Breast epithelium (tissue), 4 donors: ENCODE measurements around the gene SKIC3. TPM values are rescaled to one million over a fixed set of nuclear protein-coding genes. Genes with fewer than 3 reads are reported as not detected.

Experiments
- DNase-seq, 2 donors: peaks; one replicate each; pipeline ENCODE4 v3.0.0-alpha.2; 2019; ENCODE audit warnings: low spot score in 2 of 2
- H3K27ac ChIP-seq, 2 donors: fragments of 200-600 bp; sonication (generic) in 1 of 2; one replicate each; pipeline ENCODE4 v1.5.1; 2016 to 2019; ENCODE audit warnings: mild to moderate bottlenecking in 1 of 2
- H3K27me3 ChIP-seq, 2 donors: fragments of 200-600 bp; sonication (generic) in 1 of 2; one replicate each; pipeline versions ENCODE4 v1.5.1 to v1.6.0; 2017 to 2019; ENCODE audit warnings: control low read depth in 1 of 2, mild to moderate bottlenecking in 1 of 2
- H3K36me3 ChIP-seq: fragments of 200-600 bp; one replicate; pipeline ENCODE4 v1.5.1; 2019
- H3K4me1 ChIP-seq, 2 donors: fragments of 200-600 bp; sonication (generic); one replicate each; pipeline ENCODE4 v1.5.1; 2016 to 2019; ENCODE audit warnings: control low read depth in 1 of 2
- H3K4me3 ChIP-seq, 3 donors: fragments of 200-600 bp; sonication (generic); 1 replicate in 2 of 3; 2 replicates in 1 of 3; pipeline ENCODE4 v1.5.1; 2016 to 2019; ENCODE audit warnings: mild to moderate bottlenecking in 3 of 3, moderate library complexity in 2 of 3
- H3K9me3 ChIP-seq, 2 donors: fragments of 200-600 bp; sonication (generic) in 1 of 2; one replicate each; pipeline ENCODE4 v1.5.1; 2016 to 2019; ENCODE audit warnings: control low read depth in 1 of 2
- CTCF ChIP-seq, 3 donors: fragments of 450-650 bp; IDR thresholded peaks; one replicate each; pipeline ENCODE4 v1.5.1; 2016 to 2017; ENCODE audit warnings: antibody characterized with exemption in 3 of 3, mild to moderate bottlenecking in 3 of 3, moderate library complexity in 3 of 3
- POLR2A ChIP-seq: fragments of 450-650 bp; IDR thresholded peaks from one replicate; pipeline ENCODE4 v1.6.1; 2016; ENCODE audit warnings: antibody characterized with exemption, mild to moderate bottlenecking, moderate library complexity
- POLR2AphosphoS5 ChIP-seq, 3 donors: sonication (generic); formaldehyde crosslinking; IDR thresholded peaks; one replicate each; pipeline ENCODE4 v1.6.1; 2017; ENCODE audit warnings: antibody characterized with exemption in 3 of 3
- intact Hi-C: fragments of 100-400 bp; cut with DNase I; formaldehyde crosslinking; loops from one replicate; pipeline ENCODE4 v1.15.1; 2023; ENCODE audit warnings: low total_unique reads
- total RNA-seq, 3 donors: library from RNA; depleted of rRNA; stranded (reverse); fragments of >200 nt; gene quantifications; one replicate each; pipeline ENCODE4 v1.1.0, GENCODE V29; 2016

SKIC3 gene
- total RNA-seq, 3 donors from 2014 or later, result 78.6 to 119 (median 104) TPM

- intact Hi-C loops, result no loop called here
- no peaks in the 10 kb centered on the region for H3K36me3 ChIP-seq
- H3K4me3 ChIP-seq, result peak overlapping the region; percentile 81 to 87 (median 85)
- H3K27ac ChIP-seq, result peak overlapping the region; percentile 85 to 88
- no peak for DNase-seq
- TF ChIP-seq POLR2AphosphoS5 (IDR thresholded peaks at IDR 0.05) (no peak), CTCF (IDR thresholded peaks at IDR 0.05) (no peak), POLR2A (no peak)
- peaks cover 0 to 10% of the 10 kb centered on the region in 2 donors for H3K4me1 ChIP-seq
- H3K9me3 ChIP-seq, result no peaks in the 10 kb centered on the region
- H3K27me3 ChIP-seq, result no peaks in the 10 kb centered on the region
These were observed 488 bp downstream of the SKIC3 start for GRCh38 chr5:95554331-95554646.

- TF ChIP-seq POLR2AphosphoS5 (IDR thresholded peaks at IDR 0.05), result no peak
- no peak for TF ChIP-seq POLR2A
- no peak for TF ChIP-seq CTCF (IDR thresholded peaks at IDR 0.05)
- no peak for DNase-seq
- intact Hi-C loops, result loop anchor here (1.0 kb wide), 1 partner anchor 9 kb away; no protein-coding TSS in a partner anchor
- Histone ChIP-seq H3K27me3 (no peaks in the 10 kb centered on the region), H3K27ac (no peak overlapping the region), H3K4me1 (peaks cover 0 to 5% of the 10 kb centered on the region in 2 donors), H3K4me3 (no peak overlapping the region), H3K36me3 (no peaks in the 10 kb centered on the region), H3K9me3 (no peaks in the 10 kb centered on the region)
These were observed 5.7 kb downstream of the SKIC3 start for GRCh38 chr5:95549030-95549429.

- no peak overlapping the region for H3K4me3 ChIP-seq
- H3K4me1 ChIP-seq, result no peaks in the 10 kb centered on the region
- no peak for DNase-seq
- no peaks in the 10 kb centered on the region for H3K27me3 ChIP-seq
- intact Hi-C loops, result loop anchor here (5.0 kb wide), 1 partner anchor 191 kb away; no protein-coding TSS in a partner anchor
- no peak overlapping the region for H3K27ac ChIP-seq
- no peak for TF ChIP-seq CTCF (IDR thresholded peaks at IDR 0.05)
- no peak for TF ChIP-seq POLR2A
- no peak for TF ChIP-seq POLR2AphosphoS5 (IDR thresholded peaks at IDR 0.05)
- no peaks in the 10 kb centered on the region for H3K9me3 ChIP-seq
- no peaks in the 10 kb centered on the region for H3K36me3 ChIP-seq
These were observed 11.6 kb downstream of the SKIC3 start for GRCh38 chr5:95543017-95543705.

GRCh38 chr5:95537501-95537900 lies 17.3 kb downstream of the SKIC3 start:
- no peaks in the 10 kb centered on the region for H3K36me3 ChIP-seq
- intact Hi-C loops, result no loop called here

More at GRCh38 chr5:95537501-95537900, 17.3 kb downstream of the SKIC3 start:
- DNase-seq, result no peak
- Histone ChIP-seq H3K4me3 (no peak overlapping the region), H3K9me3 (no peaks in the 10 kb centered on the region), H3K4me1 (no peaks in the 10 kb centered on the region), H3K27me3 (no peaks in the 10 kb centered on the region), H3K27ac (no peak overlapping the region)
- TF ChIP-seq POLR2AphosphoS5 (IDR thresholded peaks at IDR 0.05), result no peak
- no peak for TF ChIP-seq CTCF (IDR thresholded peaks at IDR 0.05)
- no peak for TF ChIP-seq POLR2A
